Dendritic cell treated with granulocyte-macrophage colony-stimulating factor and Interleukin-4, amounts not matched to agents 40 ng/mL and 50 ng/mL, for 4 days (primary cell): ENCODE data around the gene PRKG1.

Experiments
- H3K27ac Mint-ChIP-seq: one replicate; pipeline ENCODE4 v1.8.0; 2022; ENCODE audit warnings: mild to moderate bottlenecking, mixed read lengths
- H3K27me3 Mint-ChIP-seq: one replicate; pipeline ENCODE4 v1.8.0; 2022; ENCODE audit warnings: mild to moderate bottlenecking, mixed read lengths
- H3K36me3 Mint-ChIP-seq: one replicate; pipeline ENCODE4 v1.8.0; 2022; ENCODE audit warnings: low read depth, mixed read lengths
- H3K4me1 Mint-ChIP-seq: one replicate; pipeline ENCODE4 v1.8.0; 2022; ENCODE audit warnings: low read depth, mixed read lengths
- H3K4me3 Mint-ChIP-seq: one replicate; pipeline ENCODE4 v1.8.0; 2022; ENCODE audit warnings: mild to moderate bottlenecking, moderate library complexity, mixed read lengths
- H3K9me3 Mint-ChIP-seq: one replicate; pipeline ENCODE4 v1.8.0; 2022; ENCODE audit warnings: mixed read lengths
- intact Hi-C: fragments of 100-400 bp; cut with micrococcal nuclease; formaldehyde crosslinking; loops from one replicate; pipeline ENCODE4 v1.15.0; 2022

PRKG1 gene

DNA sequence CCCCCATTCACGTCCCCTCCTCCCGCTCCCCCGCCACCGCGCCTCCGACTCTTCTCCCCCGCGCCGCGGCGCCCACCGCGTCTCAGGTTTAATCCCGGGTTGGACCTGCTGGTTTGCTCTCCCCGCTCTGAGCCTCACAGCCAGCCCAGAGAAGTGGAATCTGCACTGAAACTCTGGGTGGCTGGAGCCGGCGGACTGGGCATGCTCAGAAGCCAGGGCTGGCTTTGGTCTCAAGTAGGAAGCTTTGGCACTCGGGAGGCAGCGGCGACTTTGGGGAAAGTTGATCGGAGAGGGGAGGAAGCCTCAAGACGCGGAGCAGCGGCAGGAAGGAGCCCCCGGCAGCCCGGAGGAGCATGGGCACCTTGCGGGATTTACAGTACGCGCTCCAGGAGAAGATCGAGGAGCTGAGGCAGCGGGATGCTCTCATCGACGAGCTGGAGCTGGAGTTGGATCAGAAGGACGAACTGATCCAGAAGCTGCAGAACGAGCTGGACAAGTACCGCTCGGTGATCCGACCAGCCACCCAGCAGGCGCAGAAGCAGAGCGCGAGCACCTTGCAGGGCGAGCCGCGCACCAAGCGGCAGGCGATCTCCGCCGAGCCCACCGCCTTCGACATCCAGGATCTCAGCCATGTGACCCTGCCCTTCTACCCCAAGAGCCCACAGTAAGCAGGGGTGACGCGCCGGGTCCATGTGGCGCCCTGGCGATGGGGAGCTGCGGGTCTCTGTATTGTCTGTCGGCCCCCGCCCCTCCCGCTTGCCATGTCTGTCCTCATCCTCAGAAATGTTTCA lies at the start of gene PRKG1:
TSS of gene PRKG1 (plus strand) at position 250 of the 791 bp plus-strand sequence.
- peaks cover 42% of the 10 kb centered on the region for H3K27me3 Mint-ChIP-seq
- H3K4me1 Mint-ChIP-seq, result peaks cover 11% of the 10 kb centered on the region
- peak within 1 kb of the TSS; percentile 66 for H3K4me3 Mint-ChIP-seq
- no peaks in the 10 kb centered on the region for H3K36me3 Mint-ChIP-seq
- intact Hi-C loops, result no loop called here
- H3K27ac Mint-ChIP-seq, result no peak within 1 kb of the TSS
- H3K9me3 Mint-ChIP-seq, result no peaks in the 10 kb centered on the region

DNA sequence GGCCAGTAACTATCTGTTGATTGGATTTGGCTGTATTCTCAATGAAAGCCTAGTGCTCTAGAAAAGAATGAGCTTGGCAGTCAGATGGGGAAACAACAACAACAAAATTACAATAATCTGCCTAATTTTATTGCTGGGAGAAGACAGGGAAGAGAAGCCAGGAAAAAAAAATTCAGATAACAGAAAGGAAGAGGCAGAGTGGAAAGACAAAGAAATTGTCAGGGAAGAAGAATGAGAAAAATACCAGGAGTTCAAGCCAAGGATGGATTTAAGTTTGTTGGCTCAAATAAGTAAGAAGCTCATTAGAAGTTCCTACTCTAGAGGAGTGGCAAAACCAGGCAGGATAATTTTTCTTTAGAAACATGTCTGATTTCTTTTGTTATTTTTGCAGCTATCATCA lies 45.9 kb upstream of the PRKG1 start:
- intact Hi-C loops, result no loop called here
- no peaks in the 10 kb centered on the region for H3K36me3 Mint-ChIP-seq
- H3K27me3 Mint-ChIP-seq, result no peaks in the 10 kb centered on the region

DNA sequence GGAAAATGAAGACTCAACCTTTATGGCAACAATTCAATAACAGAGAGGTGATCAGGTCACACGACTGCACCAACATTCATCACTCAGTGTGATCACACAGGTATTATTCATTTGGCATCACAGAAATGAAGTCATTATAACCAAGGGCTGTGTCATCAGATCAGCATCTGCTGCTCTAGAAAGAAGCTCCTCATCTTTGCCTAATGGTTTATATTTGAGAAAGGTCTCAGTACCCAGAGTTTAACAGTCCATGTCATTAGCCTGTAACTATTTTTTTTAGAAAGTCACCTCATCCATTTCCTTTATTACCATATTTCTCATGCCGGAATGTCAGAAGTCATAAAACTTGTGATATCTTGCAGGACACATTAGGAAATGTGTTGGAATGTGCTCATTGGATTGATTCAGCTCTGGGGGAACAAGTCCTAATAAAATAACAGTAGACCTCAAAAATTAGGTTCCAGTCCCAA lies 45.1 kb upstream of the PRKG1 start:
- Mint-ChIP-seq H3K36me3 (no peaks in the 10 kb centered on the region), H3K9me3 (no peaks in the 10 kb centered on the region), H3K27ac (no peak overlapping the region), H3K4me3 (no peak overlapping the region), H3K4me1 (no peaks in the 10 kb centered on the region), H3K27me3 (no peaks in the 10 kb centered on the region)
- intact Hi-C loops, result no loop called here

More for the DNA sequence above, 45.9 kb upstream of the PRKG1 start:
- Mint-ChIP-seq H3K4me1 (no peaks in the 10 kb centered on the region), H3K4me3 (no peak overlapping the region), H3K27ac (no peak overlapping the region), H3K9me3 (no peaks in the 10 kb centered on the region)

- no peaks in the 10 kb centered on the region for H3K9me3 Mint-ChIP-seq
- no peaks in the 10 kb centered on the region for H3K36me3 Mint-ChIP-seq
- no peaks in the 10 kb centered on the region for H3K27me3 Mint-ChIP-seq
- no peaks in the 10 kb centered on the region for H3K4me1 Mint-ChIP-seq
- H3K27ac Mint-ChIP-seq, result no peak overlapping the region
- H3K4me3 Mint-ChIP-seq, result no peak overlapping the region
- intact Hi-C loops, result no loop called here
Measured at GRCh38 chr10:51030480-51030879, 43.8 kb upstream of the PRKG1 start.

DNA sequence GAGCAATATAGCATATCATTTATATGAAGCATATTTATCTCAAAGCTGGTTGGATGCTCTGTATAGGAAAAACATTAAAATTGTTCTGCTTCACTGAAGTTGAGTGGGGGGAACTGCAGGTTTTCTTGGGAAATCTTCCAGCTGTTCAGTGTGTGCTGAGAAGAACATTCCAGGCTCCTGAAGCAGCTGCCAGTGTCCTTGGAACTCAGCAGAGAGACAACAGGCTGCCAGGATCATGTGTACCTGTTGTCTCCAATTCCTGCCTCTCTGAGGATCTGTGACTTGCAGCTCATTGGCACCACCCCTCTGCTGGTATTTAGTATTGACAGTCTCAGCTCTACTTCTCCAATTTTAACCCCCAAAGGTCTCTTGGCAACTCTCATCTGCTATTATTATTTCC lies 42.3 kb upstream of the PRKG1 start:
- H3K4me1 Mint-ChIP-seq, result no peaks in the 10 kb centered on the region
- no peak overlapping the region for H3K4me3 Mint-ChIP-seq
- intact Hi-C loops, result no loop called here
- H3K27ac Mint-ChIP-seq, result no peak overlapping the region
- H3K36me3 Mint-ChIP-seq, result no peaks in the 10 kb centered on the region
- no peaks in the 10 kb centered on the region for H3K27me3 Mint-ChIP-seq
- no peaks in the 10 kb centered on the region for H3K9me3 Mint-ChIP-seq

- Mint-ChIP-seq H3K36me3 (no peaks in the 10 kb centered on the region), H3K27ac (no peak overlapping the region), H3K4me3 (no peak overlapping the region), H3K27me3 (no peaks in the 10 kb centered on the region), H3K4me1 (no peaks in the 10 kb centered on the region), H3K9me3 (no peaks in the 10 kb centered on the region)
- intact Hi-C loops, result no loop called here
Measured at GRCh38 chr10:51034769-51035168, 39.5 kb upstream of the PRKG1 start.

GRCh38 chr10:51035344-51035743 lies 38.9 kb upstream of the PRKG1 start:
- no peaks in the 10 kb centered on the region for H3K27me3 Mint-ChIP-seq
- no peaks in the 10 kb centered on the region for H3K9me3 Mint-ChIP-seq
- no peaks in the 10 kb centered on the region for H3K36me3 Mint-ChIP-seq
- intact Hi-C loops, result no loop called here
- no peak overlapping the region for H3K27ac Mint-ChIP-seq
- no peak overlapping the region for H3K4me3 Mint-ChIP-seq
- H3K4me1 Mint-ChIP-seq, result no peaks in the 10 kb centered on the region

- H3K27ac Mint-ChIP-seq, result no peak overlapping the region
- no peaks in the 10 kb centered on the region for H3K36me3 Mint-ChIP-seq
- no peaks in the 10 kb centered on the region for H3K9me3 Mint-ChIP-seq
- intact Hi-C loops, result no loop called here
- H3K4me1 Mint-ChIP-seq, result no peaks in the 10 kb centered on the region
- H3K27me3 Mint-ChIP-seq, result no peaks in the 10 kb centered on the region
- no peak overlapping the region for H3K4me3 Mint-ChIP-seq
Measured at GRCh38 chr10:51045871-51046270, 28.4 kb upstream of the PRKG1 start.

GRCh38 chr10:51046654-51047053 lies 27.6 kb upstream of the PRKG1 start:
- no peak overlapping the region for H3K4me3 Mint-ChIP-seq
- H3K9me3 Mint-ChIP-seq, result no peaks in the 10 kb centered on the region
- H3K36me3 Mint-ChIP-seq, result no peaks in the 10 kb centered on the region
- intact Hi-C loops, result no loop called here
- H3K4me1 Mint-ChIP-seq, result no peaks in the 10 kb centered on the region
- no peaks in the 10 kb centered on the region for H3K27me3 Mint-ChIP-seq
- no peak overlapping the region for H3K27ac Mint-ChIP-seq

GRCh38 chr10:51047857-51048256 lies 26.4 kb upstream of the PRKG1 start:
- H3K27ac Mint-ChIP-seq, result no peak overlapping the region
- no peaks in the 10 kb centered on the region for H3K4me1 Mint-ChIP-seq
- H3K36me3 Mint-ChIP-seq, result no peaks in the 10 kb centered on the region
- intact Hi-C loops, result no loop called here
- H3K9me3 Mint-ChIP-seq, result no peaks in the 10 kb centered on the region
- no peaks in the 10 kb centered on the region for H3K27me3 Mint-ChIP-seq
- H3K4me3 Mint-ChIP-seq, result no peak overlapping the region

DNA sequence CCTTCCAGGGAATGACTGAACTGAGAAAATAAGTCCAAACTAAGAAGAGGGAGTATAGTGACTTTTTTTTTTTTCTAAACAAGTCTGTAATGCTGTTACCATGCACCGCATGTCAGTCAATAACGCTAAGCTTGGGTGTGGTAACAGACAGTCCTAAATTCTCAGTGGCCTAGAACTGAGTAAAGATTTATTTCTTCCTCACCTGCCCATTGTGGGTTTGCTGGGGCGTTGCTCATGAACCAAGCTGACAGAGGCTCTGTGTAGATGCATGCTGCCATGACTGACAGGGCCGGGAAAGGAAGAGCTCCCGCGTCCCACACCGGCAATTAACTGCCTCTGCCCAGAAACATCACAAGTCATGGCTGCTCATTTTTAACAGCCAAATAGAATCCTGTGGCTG lies 25.5 kb upstream of the PRKG1 start:
- H3K27ac Mint-ChIP-seq, result no peak overlapping the region
- H3K27me3 Mint-ChIP-seq, result no peaks in the 10 kb centered on the region
- H3K9me3 Mint-ChIP-seq, result no peaks in the 10 kb centered on the region
- intact Hi-C loops, result no loop called here
- no peaks in the 10 kb centered on the region for H3K36me3 Mint-ChIP-seq
- H3K4me3 Mint-ChIP-seq, result no peak overlapping the region
- H3K4me1 Mint-ChIP-seq, result no peaks in the 10 kb centered on the region

DNA sequence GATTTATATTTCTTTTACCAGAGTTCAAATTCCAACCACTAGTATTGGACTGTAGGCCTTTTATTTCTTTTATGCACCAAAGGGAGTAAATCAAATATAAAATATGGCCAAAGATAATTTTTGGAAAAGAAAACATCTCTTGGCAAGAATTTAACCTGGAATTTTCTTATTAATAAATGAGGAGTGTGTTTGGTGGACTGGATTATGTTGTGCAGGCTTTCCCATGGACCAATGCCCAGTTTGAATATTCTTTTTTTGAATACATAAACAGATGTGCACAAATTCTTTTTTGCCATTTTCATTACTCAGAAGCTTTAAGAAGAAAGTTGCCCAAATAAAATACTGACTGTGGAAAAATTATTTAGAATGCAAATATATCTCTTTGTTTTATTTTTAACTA lies 22.1 kb upstream of the PRKG1 start:
- Mint-ChIP-seq H3K9me3 (no peaks in the 10 kb centered on the region), H3K4me1 (no peaks in the 10 kb centered on the region), H3K27ac (no peak overlapping the region), H3K27me3 (no peaks in the 10 kb centered on the region), H3K36me3 (no peaks in the 10 kb centered on the region), H3K4me3 (no peak overlapping the region)
- intact Hi-C loops, result no loop called here

DNA sequence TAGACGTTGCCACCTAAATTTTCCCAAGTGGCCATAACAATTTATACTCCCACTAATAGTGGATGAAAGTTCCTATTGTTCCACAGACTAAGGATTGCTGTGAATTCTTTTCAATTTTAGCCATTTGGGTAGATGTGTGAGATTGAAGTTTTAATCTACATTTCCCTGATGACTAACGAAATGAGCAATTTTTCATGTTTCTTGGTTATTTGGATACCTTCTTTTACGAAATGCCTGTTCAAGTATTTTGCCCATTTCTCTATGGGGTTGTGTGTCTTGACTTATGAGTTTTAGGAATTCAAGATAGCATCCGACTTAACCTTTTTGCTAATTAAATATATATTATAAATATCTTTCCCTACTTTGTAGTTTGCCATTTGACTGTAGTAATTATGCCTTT lies 16.4 kb upstream of the PRKG1 start:
- intact Hi-C loops, result no loop called here
- no peaks in the 10 kb centered on the region for H3K9me3 Mint-ChIP-seq
- no peaks in the 10 kb centered on the region for H3K27me3 Mint-ChIP-seq
- H3K27ac Mint-ChIP-seq, result no peak overlapping the region
- H3K36me3 Mint-ChIP-seq, result no peaks in the 10 kb centered on the region
- H3K4me1 Mint-ChIP-seq, result no peaks in the 10 kb centered on the region
- no peak overlapping the region for H3K4me3 Mint-ChIP-seq

DNA sequence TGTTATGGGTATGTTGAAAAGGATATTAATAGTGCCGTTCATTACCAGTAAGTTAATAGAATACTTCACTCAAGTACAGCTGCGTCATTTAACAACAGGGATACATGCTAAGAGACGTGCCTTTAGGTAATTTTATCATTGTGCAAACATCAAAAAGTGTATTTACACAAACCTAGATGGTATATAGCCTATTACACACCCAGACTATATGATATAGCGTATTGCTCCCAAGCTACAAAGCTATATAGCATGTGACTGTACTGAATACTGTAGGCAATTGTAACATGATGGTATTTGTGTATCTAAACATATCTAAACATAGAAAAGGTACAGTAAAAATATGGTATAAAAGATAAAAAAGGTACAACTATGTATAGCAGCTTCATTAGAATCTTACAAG lies 11.1 kb upstream of the PRKG1 start:
- no peaks in the 10 kb centered on the region for H3K4me1 Mint-ChIP-seq
- H3K4me3 Mint-ChIP-seq, result no peak overlapping the region
- intact Hi-C loops, result loop anchor here (1.0 to 5.0 kb wide), 3 partner anchors 359 to 1154 kb away; no protein-coding TSS in a partner anchor
- no peak overlapping the region for H3K27ac Mint-ChIP-seq
- H3K9me3 Mint-ChIP-seq, result no peaks in the 10 kb centered on the region
- no peaks in the 10 kb centered on the region for H3K27me3 Mint-ChIP-seq
- no peaks in the 10 kb centered on the region for H3K36me3 Mint-ChIP-seq
